ENCODE data around the gene GALNTL6. TPM values are rescaled to one million over a fixed set of nuclear protein-coding genes. Genes with fewer than 3 reads are reported as not detected.

Gene GALNTL6
- total and polyA plus RNA-seq, 2 donors from 2014 or later: 0.60 TPM; not detected in 1

DNA sequence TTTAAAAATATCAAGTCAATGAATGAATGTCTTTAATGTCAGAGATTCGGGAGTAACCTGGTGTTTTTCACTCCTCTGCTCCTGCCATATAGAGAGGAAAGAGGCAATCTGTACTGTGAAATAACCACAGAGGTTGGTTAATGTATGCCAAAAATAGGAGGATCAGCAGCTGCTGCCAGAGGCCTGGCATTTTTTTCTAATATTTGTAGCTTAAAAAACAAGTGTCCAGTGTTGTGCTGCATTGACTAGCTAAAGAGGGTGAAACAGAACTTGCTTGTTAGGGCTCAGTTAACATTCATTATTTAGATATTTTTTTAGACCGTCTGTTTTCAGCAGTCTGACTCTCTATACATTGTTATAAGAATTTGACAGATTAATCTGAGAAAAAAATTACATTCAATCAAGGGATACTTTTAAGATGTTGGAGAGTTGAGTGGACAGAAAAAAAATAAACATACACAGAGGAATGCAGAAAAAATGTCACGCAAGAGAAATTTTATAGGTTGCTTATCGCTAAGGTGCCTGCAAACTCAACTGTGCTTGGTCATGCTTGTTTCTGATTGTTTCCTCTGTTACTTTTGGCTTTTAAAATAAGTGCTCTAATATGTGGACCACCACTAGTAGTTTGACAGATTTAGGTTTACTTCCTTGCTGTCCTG, 963.1 kb downstream of the GALNTL6 start:
- Histone ChIP-seq H3K36me3 (ENCODE audit: control insufficient read depth in 2 of 3, insufficient read depth in 3 of 3, low read length in 3 of 3) (no peaks in the 10 kb centered on the region), H3K4me3 (ENCODE audit: low read length in 3 of 3) (no peak overlapping the region), H3K27ac (ENCODE audit: low read depth in 2 of 2, low read length in 2 of 2) (no peak overlapping the region), H3K4me1 (ENCODE audit: control insufficient read depth in 2 of 3, insufficient read depth in 2 of 3, low read depth in 1 of 3, low read length in 3 of 3) (no peaks in the 10 kb centered on the region), H3K27me3 (ENCODE audit: control insufficient read depth, insufficient read depth, low read length) (no peaks in the 10 kb centered on the region), H3K9me3 (ENCODE audit: control insufficient read depth in 2 of 3, insufficient read depth in 1 of 3, low read length in 3 of 3) (no peaks in the 10 kb centered on the region), H3K9ac (ENCODE audit: low read length in 3 of 3) (no peak overlapping the region)
- no peak for FAIRE-seq
- intact Hi-C loops (cut with DNase I): no loop called here
- DNase-seq: peak in 2 of 5 donors; percentile 37 to 65
- TF ChIP-seq, protein P1, sequence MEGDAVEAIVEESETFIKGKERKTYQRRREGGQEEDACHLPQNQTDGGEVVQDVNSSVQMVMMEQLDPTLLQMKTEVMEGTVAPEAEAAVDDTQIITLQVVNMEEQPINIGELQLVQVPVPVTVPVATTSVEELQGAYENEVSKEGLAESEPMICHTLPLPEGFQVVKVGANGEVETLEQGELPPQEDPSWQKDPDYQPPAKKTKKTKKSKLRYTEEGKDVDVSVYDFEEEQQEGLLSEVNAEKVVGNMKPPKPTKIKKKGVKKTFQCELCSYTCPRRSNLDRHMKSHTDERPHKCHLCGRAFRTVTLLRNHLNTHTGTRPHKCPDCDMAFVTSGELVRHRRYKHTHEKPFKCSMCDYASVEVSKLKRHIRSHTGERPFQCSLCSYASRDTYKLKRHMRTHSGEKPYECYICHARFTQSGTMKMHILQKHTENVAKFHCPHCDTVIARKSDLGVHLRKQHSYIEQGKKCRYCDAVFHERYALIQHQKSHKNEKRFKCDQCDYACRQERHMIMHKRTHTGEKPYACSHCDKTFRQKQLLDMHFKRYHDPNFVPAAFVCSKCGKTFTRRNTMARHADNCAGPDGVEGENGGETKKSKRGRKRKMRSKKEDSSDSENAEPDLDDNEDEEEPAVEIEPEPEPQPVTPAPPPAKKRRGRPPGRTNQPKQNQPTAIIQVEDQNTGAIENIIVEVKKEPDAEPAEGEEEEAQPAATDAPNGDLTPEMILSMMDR (IDR thresholded peaks at IDR 0.05; ENCODE audit: borderline replicate concordance, extremely low read depth, insufficient read depth): no peak

DNA sequence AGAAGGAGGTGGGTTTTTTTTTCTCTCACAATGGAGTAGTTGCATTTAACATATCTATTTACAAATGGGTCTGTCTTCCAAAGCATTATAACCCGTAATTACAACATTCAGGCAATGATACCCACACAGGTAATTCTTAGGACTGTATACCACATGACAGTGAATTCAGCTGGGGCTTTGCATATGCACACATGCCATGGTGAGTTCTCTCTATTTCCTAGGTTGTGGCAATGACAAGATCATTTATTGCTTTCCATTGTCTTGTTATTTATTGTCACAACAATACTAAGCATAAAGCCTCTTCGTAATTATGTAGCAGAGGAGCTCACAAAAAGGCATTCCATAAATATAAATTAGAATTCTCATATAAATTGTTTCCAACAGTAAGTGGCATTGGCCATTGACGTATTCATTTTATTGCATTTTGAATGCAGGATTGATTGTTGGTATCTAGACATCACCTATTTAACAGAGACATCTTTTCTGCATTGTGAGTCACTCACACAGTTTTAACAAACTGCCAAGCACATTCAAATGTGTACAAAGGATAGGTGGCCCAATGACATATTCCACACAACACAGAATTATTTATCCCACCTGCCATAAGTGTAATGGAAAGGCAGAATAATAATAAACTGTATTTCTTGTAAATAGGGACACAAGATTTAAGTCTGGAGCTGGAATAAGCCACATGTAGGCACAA, 964.7 kb downstream of the GALNTL6 start:
- Histone ChIP-seq H3K9ac (ENCODE audit: low read length in 3 of 3) (no peak overlapping the region), H3K9me3 (ENCODE audit: control insufficient read depth in 2 of 3, insufficient read depth in 1 of 3, low read length in 3 of 3) (no peaks in the 10 kb centered on the region), H3K36me3 (ENCODE audit: control insufficient read depth in 2 of 3, insufficient read depth in 3 of 3, low read length in 3 of 3) (no peaks in the 10 kb centered on the region), H3K27me3 (ENCODE audit: control insufficient read depth, insufficient read depth, low read length) (no peaks in the 10 kb centered on the region), H3K4me3 (ENCODE audit: low read length in 3 of 3) (no peak overlapping the region), H3K4me1 (ENCODE audit: control insufficient read depth in 2 of 3, insufficient read depth in 2 of 3, low read depth in 1 of 3, low read length in 3 of 3) (no peaks in the 10 kb centered on the region), H3K27ac (ENCODE audit: low read depth in 2 of 2, low read length in 2 of 2) (no peak overlapping the region)
- TF ChIP-seq, protein P1 (IDR thresholded peaks at IDR 0.05; ENCODE audit: borderline replicate concordance, extremely low read depth, insufficient read depth): no peak
- intact Hi-C loops (cut with DNase I): no loop called here
- FAIRE-seq (no peak), DNase-seq (no peak)

DNA sequence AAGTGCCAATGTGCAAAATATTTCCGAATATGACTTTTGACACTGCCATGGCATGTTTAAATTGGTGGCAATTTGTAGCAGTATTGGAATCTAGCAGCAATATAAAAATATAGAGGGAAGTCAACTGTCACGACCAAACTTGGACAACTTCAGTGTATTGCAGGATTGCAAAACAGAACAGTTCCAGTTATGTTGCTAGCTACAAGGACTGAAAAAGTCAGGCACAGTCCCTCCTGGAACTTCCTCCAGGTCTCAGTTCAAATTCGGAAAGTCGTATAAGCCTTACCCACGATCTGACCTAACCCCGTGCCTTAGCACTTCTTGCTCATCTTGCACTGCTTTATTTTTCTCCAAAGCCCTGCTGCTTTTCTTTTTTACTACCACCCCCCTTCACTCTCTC, 965.4 kb downstream of the GALNTL6 start:
- Histone ChIP-seq H3K9me3 (ENCODE audit: control insufficient read depth in 2 of 3, insufficient read depth in 1 of 3, low read length in 3 of 3) (no peaks in the 10 kb centered on the region), H3K36me3 (ENCODE audit: control insufficient read depth in 2 of 3, insufficient read depth in 3 of 3, low read length in 3 of 3) (no peaks in the 10 kb centered on the region)
- FAIRE-seq: no peak

More for the DNA sequence above, 965.4 kb downstream of the GALNTL6 start:
- intact Hi-C loops (cut with DNase I): no loop called here
- Histone ChIP-seq H3K27ac (ENCODE audit: low read depth in 2 of 2, low read length in 2 of 2) (no peak overlapping the region), H3K9ac (ENCODE audit: low read length in 3 of 3) (no peak overlapping the region), H3K27me3 (ENCODE audit: control insufficient read depth, insufficient read depth, low read length) (no peaks in the 10 kb centered on the region), H3K4me3 (ENCODE audit: low read length in 3 of 3) (no peak overlapping the region), H3K4me1 (ENCODE audit: control insufficient read depth in 2 of 3, insufficient read depth in 2 of 3, low read depth in 1 of 3, low read length in 3 of 3) (no peaks in the 10 kb centered on the region)
- TF ChIP-seq, protein P1 (IDR thresholded peaks at IDR 0.05; ENCODE audit: borderline replicate concordance, extremely low read depth, insufficient read depth): no peak
- no peak for DNase-seq

Measured in kidney (tissue), 14 donors.